Activated naive CD4-positive, alpha-beta T cell treated with anti-CD3 and anti-CD28 coated beads, Interleukin-2, amount 50 U/mL, for 16 hours (primary cell): Measurements from ENCODE around the gene SLC52A3.

Source experiments
- DNase-seq: peaks from one replicate; pipeline ENCODE4 v3.0.0-alpha.2; 2020

The SLC52A3 gene

GRCh38 chr20:764255-764654, 4.0 kb downstream of the SLC52A3 start:
- peak; percentile 26 for DNase-seq

GRCh38 chr20:761418-762381, 6.6 kb downstream of the SLC52A3 start:
- DNase-seq: no peak

- DNase-seq: peak; percentile 31
Observed at GRCh38 chr20:760751-761417, 7.4 kb downstream of the SLC52A3 start.

GRCh38 chr20:757506-757905, 10.8 kb downstream of the SLC52A3 start:
- DNase-seq: no peak

- DNase-seq: no peak
Observed at GRCh38 chr20:755941-756340, 12.4 kb downstream of the SLC52A3 start.

GRCh38 chr20:754904-755303, 13.4 kb downstream of the SLC52A3 start:
- DNase-seq: no peak

- DNase-seq: no peak
Observed at GRCh38 chr20:753897-754635, 14.2 kb downstream of the SLC52A3 start.

GRCh38 chr20:753136-753535, 15.2 kb downstream of the SLC52A3 start:
- no peak for DNase-seq

- DNase-seq: no peak
Observed at GRCh38 chr20:752291-752690, 16.0 kb downstream of the SLC52A3 start.

GRCh38 chr20:751761-752160, 16.5 kb downstream of the SLC52A3 start:
- DNase-seq: no peak

- DNase-seq: no peak
Observed at GRCh38 chr20:750801-751200, 17.5 kb downstream of the SLC52A3 start.

GRCh38 chr20:745683-746301, 22.5 kb downstream of the SLC52A3 start:
- no peak for DNase-seq

- DNase-seq: no peak
Observed at GRCh38 chr20:742156-742555, 26.1 kb downstream of the SLC52A3 start.

GRCh38 chr20:741620-742019, 26.7 kb downstream of the SLC52A3 start:
- no peak for DNase-seq

- DNase-seq: no peak
Observed at GRCh38 chr20:740162-740561, 28.1 kb downstream of the SLC52A3 start.

- DNase-seq: no peak
Observed at GRCh38 chr20:739736-740135, 28.6 kb downstream of the SLC52A3 start.

GRCh38 chr20:733861-734260, 34.4 kb downstream of the SLC52A3 start:
- DNase-seq: no peak

- DNase-seq: no peak
Observed at GRCh38 chr20:732727-733126, 35.6 kb downstream of the SLC52A3 start.

GRCh38 chr20:731891-732560, 36.3 kb downstream of the SLC52A3 start:
- no peak for DNase-seq

GRCh38 chr20:730005-730404, 38.3 kb downstream of the SLC52A3 start:
- no peak for DNase-seq

GRCh38 chr20:728256-728944, 39.9 kb downstream of the SLC52A3 start:
- peak; percentile 70 for DNase-seq

- DNase-seq: no peak
Observed at GRCh38 chr20:726160-726559, 42.1 kb downstream of the SLC52A3 start.
